ENCODE measurements around the gene STK17A.

The STK17A gene

DNA sequence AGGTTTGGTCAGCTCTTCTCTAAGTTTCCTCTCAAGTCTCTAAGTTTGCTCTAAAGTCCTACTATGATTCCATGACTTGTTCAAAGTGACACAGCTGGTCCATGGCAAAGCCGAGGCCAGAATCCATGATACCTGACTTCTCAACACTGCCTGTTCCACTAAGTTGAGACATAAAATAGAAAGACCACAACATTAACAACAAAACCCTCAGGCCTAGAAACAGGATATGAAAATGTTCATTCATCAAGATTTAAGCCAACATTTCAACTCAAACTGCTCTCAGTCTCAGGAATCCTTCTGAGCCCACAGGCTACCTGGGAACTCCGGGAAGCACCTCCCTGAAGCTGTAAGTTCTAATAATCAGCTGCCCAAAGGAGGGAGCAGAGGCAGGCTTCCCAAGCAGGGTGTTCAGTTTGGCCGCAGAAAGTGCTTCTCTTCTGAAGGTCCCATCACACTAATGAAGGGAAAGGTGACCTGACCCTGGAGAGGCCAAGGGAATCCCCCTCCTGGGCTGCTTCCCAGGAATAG is 62.9 kb downstream of the STK17A start:
- no peak for DNase-seq
- Histone ChIP-seq H3K4me3 (no peak overlapping the region), H3K27ac (peak overlapping the region; percentile 82 to 91), H3K9me3 (no peaks in the 10 kb centered on the region), H3K4me1 (peaks cover 0 to 79% (median 61%) of the 10 kb centered on the region in 4 donors), H3K27me3 (no peaks in the 10 kb centered on the region), H3K36me3 (peaks cover 0 to 28% (median 16%) of the 10 kb centered on the region in 3 donors)
- TF ChIP-seq, protein P1, sequence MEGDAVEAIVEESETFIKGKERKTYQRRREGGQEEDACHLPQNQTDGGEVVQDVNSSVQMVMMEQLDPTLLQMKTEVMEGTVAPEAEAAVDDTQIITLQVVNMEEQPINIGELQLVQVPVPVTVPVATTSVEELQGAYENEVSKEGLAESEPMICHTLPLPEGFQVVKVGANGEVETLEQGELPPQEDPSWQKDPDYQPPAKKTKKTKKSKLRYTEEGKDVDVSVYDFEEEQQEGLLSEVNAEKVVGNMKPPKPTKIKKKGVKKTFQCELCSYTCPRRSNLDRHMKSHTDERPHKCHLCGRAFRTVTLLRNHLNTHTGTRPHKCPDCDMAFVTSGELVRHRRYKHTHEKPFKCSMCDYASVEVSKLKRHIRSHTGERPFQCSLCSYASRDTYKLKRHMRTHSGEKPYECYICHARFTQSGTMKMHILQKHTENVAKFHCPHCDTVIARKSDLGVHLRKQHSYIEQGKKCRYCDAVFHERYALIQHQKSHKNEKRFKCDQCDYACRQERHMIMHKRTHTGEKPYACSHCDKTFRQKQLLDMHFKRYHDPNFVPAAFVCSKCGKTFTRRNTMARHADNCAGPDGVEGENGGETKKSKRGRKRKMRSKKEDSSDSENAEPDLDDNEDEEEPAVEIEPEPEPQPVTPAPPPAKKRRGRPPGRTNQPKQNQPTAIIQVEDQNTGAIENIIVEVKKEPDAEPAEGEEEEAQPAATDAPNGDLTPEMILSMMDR (IDR thresholded peaks at IDR 0.05), result no peak
- intact Hi-C loops (cut with DNase I; ENCODE audit: low total_unique reads), result loop anchor here (10.0 kb wide), 1 partner anchor 61 kb away; the partner anchor contains the start of gene STK17A

DNA sequence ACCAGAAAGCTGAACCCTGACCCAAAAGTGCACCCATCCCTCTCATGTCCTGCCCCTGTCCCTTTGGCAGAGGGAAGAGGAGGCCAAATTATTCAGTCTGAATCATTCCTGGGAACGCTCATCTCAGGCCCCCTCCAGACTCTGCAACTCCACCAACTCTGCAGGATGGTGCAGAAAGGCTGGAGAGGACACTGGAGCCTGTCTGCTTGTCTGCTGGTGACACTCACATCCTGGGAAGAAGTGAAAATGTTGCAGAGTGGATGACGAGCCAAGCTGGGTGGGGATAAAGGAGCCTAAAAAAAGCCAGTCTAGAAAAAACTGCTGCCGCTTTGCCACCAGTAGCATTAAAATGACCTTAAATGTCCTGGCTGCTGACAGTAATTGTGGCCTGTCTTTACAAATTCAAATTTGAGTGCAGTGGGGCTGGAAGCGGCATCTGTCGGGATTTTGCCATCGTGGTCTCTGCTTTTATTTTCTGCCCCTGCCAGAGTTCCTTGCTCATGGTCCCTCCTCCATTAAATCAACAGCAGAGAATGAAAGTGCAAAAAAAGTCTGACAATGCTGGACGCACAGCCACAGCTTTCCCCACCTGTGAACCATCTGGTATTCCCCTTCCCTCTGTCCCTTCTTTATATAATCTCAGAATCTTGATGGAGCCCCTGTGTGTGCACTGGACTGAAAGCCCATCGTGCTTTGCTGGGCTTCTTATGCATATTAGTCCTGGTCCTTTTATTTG is 63.9 kb downstream of the STK17A start:
- TF ChIP-seq, protein P1 (IDR thresholded peaks at IDR 0.05), result no peak
- peak overlapping the region; percentile 29 for H3K4me3 ChIP-seq
- peak in 1 of 2 donors; percentile 72 for DNase-seq
- H3K36me3 ChIP-seq, result peaks cover 0 to 24% (median 13%) of the 10 kb centered on the region in 3 donors
- intact Hi-C loops (cut with DNase I; ENCODE audit: low total_unique reads), result loop anchor here (10.0 kb wide), 1 partner anchor 62 kb away; the partner anchor contains the start of gene STK17A
- no peaks in the 10 kb centered on the region for H3K9me3 ChIP-seq
- H3K4me1 ChIP-seq, result peaks cover 0 to 83% (median 71%) of the 10 kb centered on the region in 4 donors
- H3K27ac ChIP-seq, result peak overlapping the region; percentile 82 to 91
- H3K27me3 ChIP-seq, result no peaks in the 10 kb centered on the region

DNA sequence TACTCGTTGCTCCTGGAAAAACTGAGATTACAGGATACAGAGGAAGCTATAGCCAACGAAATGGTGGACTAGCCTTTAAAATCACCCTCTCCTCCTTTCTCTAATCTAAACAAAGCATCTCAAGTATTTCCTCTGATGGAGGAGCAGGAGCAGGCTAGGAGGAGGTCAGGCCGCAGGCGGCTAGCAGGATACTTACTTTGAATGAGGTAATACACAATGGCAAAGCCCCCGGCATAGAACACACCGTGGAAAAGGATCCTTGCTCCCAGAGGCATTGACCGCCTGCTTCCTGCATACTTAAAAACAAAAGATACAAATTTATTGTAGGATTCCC is 64.4 kb downstream of the STK17A start:
- Histone ChIP-seq H3K4me1 (peaks cover 0 to 86% (median 75%) of the 10 kb centered on the region in 4 donors), H3K9me3 (no peaks in the 10 kb centered on the region), H3K27ac (peak overlapping the region; percentile 82 to 91), H3K4me3 (peak overlapping the region; percentile 29), H3K27me3 (no peaks in the 10 kb centered on the region), H3K36me3 (peaks cover 0 to 21% (median 12%) of the 10 kb centered on the region in 3 donors)
- DNase-seq, result no peak
- TF ChIP-seq, protein P1 (IDR thresholded peaks at IDR 0.05), result no peak
- intact Hi-C loops (cut with DNase I; ENCODE audit: low total_unique reads), result loop anchor here (10.0 kb wide), 1 partner anchor 63 kb away; the partner anchor contains the start of gene STK17A

DNA sequence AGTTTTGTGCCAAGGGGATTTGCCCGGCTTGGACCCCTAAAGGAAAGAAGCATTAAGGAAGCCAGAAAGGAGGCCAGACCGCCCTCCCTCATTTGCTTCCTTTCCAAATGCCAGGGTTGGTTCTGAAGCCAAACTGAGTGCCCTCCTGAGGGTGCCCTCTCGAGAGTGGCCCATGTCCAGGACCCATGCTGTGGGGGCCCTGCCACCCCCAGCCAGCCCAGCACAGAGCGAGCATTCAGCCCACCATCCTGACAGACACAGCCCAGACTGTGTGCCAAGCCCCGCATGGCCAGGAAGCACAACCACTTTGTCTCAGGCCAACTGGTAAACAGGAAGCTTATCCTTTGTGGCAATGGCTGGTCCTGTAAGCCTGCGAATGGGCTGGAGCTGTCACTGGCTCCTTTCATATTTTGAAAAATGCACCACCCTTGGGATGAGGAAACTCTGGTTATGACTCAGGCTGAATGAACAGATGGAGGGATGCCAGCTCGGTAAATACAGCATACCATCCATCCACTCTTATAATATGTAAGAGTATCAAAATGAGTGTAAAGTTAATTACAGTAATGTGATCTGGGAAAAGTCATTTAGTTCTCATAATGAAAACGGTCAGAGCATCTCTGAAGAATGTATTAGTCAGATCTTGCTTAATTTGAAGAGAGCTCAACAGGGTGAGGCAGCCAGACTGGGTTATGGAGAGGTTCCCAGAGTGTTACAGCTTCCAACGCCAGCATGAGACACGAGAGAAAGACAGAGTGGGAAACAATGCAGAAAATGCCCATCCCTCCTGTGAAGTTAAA is 65.0 kb downstream of the STK17A start:
- H3K4me1 ChIP-seq, result peaks cover 0 to 84% (median 74%) of the 10 kb centered on the region in 4 donors
- intact Hi-C loops (cut with DNase I; ENCODE audit: low total_unique reads), result loop anchor here (10.0 kb wide), 1 partner anchor 63 kb away; the partner anchor contains the start of gene STK17A
- H3K27me3 ChIP-seq, result no peaks in the 10 kb centered on the region
- H3K27ac ChIP-seq, result peak overlapping the region; percentile 82 to 91
- H3K4me3 ChIP-seq, result peak overlapping the region; percentile 29
- H3K36me3 ChIP-seq, result peaks cover 0 to 20% (median 11%) of the 10 kb centered on the region in 3 donors
- TF ChIP-seq, protein P1 (IDR thresholded peaks at IDR 0.05), result no peak
- no peaks in the 10 kb centered on the region for H3K9me3 ChIP-seq
- peak; percentile 81 to 83 for DNase-seq

All from tibial artery (tissue), 4 donors.